ENCODE measurements around the gene SLC25A19.
"Not testable (repeated sequence)": the region's sequence is repeated elsewhere in the genome, so short reads cannot be mapped to it uniquely, and the experiment has no call there.

Gene SLC25A19

DNA sequence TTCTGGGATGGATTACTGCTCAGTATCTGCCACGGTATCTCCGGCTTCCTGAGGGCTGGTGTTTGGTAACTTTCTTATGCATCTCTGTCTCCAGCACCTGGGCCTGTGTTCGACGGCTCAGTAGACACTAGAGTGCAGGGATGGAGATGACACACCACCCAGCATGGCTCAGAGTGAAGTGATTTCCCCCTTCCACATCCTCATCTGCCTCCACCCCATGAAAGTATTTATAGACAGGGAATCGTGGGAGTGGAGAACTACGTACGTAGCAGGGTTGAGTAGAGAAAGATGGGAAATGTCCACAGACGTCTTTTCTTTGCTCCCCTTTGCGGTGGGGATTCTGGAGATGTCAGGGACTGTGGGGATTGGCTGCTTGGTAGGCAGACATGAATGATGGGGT, 11.8 kb upstream of the SLC25A19 start:
- no peak overlapping the region for H3K4me3 ChIP-seq (ENCODE audit: low read length)
- TF ChIP-seq CTCF (conservative IDR thresholded peaks at IDR 0.05; ENCODE audit: low read depth, low read length) = no peak
- DNase-seq (ENCODE audit: low read depth) = no peak

- no peak for TF ChIP-seq CTCF (conservative IDR thresholded peaks at IDR 0.05; ENCODE audit: low read depth, low read length)
- DNase-seq (ENCODE audit: low read depth) = no peak
- H3K4me3 ChIP-seq (ENCODE audit: low read length) = no peak overlapping the region
Measured at GRCh38 chr17:75300280-75300679, 11.0 kb upstream of the SLC25A19 start.

GRCh38 chr17:75295201-75296158, 6.2 kb upstream of the SLC25A19 start:
- no peak overlapping the region for H3K4me3 ChIP-seq (ENCODE audit: low read length)
- TF ChIP-seq CTCF (conservative IDR thresholded peaks at IDR 0.05; ENCODE audit: low read depth, low read length) = no peak
- no peak for DNase-seq (ENCODE audit: low read depth)

DNA sequence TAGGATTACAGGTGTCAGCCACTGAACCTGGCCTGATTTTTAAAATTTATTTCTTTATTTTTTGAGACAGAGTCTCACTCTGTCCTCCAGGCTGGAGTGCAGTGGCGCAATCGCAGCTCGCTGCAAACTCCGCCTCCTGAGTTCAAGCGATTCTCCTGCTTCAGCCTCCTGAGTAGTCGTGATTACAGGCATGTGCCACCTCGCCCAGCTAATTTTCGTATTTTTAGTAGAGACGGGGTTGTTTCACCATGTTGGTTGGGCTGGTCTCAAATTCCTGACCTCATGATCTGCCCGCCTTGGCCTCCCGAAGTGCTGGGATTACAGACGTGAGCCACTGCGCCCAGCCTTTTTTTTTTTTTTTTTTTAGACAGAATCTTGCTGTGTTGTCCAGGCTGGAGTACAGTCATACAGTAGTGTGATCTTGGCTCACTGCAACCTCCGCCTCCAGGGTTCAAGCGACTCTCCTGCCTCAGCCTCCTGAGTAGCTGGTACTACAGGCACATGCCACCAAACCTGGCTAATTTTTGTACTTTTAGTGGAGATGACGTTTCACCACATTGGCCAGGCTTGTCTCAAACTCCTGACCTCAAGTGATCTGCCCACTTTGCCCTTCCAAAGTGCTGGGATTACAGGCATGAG, 3.7 kb upstream of the SLC25A19 start:
- not testable (repeated sequence) for H3K4me3 ChIP-seq (ENCODE audit: low read length)

GRCh38 chr17:75289832-75290337, 652 bp upstream of the SLC25A19 start:
- no peak for DNase-seq (ENCODE audit: low read depth)
- peak; percentile 23 for TF ChIP-seq CTCF (conservative IDR thresholded peaks at IDR 0.05; ENCODE audit: low read depth, low read length)
- H3K4me3 ChIP-seq (ENCODE audit: low read length) = peak overlapping the region; percentile 90

More for the DNA sequence above, 3.7 kb upstream of the SLC25A19 start:
- not testable (repeated sequence) for DNase-seq (ENCODE audit: low read depth)

- peak overlapping the region; percentile 90 for H3K4me3 ChIP-seq (ENCODE audit: low read length)
- TF ChIP-seq CTCF (conservative IDR thresholded peaks at IDR 0.05; ENCODE audit: low read depth, low read length) = no peak
- no peak for DNase-seq (ENCODE audit: low read depth)
Measured at GRCh38 chr17:75288770-75289114, 491 bp downstream of the SLC25A19 start.

DNA sequence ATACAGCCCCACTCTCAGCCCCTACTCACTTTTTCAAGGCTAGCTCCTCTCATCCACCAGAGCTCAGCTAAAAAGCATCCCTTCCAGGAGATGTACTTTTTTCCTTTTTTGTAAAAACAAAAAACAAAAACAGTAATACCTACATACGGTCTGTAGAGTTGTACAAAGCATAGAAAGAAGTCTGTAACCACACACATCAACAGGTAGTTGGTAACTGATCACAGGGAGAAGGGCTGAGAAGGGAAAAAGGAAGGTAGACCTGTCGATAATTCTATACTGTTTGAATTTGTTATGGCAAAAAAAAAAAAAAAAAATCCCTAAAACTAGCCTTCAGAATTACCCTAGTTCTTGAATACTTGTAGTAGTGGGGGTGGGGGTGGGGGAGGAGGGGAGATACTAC, 874 bp downstream of the SLC25A19 start:
- no peak for DNase-seq (ENCODE audit: low read depth)
- H3K4me3 ChIP-seq (ENCODE audit: low read length) = peak overlapping the region; percentile 90
- TF ChIP-seq CTCF (conservative IDR thresholded peaks at IDR 0.05; ENCODE audit: low read depth, low read length) = no peak

All from retinal pigment epithelial cell (primary cell).